Peyer's patch (tissue), 4 donors: ENCODE results near the gene MAN1A1. TPM values are rescaled to one million over a fixed set of nuclear protein-coding genes. Genes with fewer than 3 reads are reported as not detected.
A peak's percentile ranks its signal among the peaks of the same experiment; 100 is the strongest.

Experiments
- DNase-seq, 3 donors: peaks; one replicate each; pipeline ENCODE4 v3.0.0-alpha.2; 2017 to 2019
- H3K27ac ChIP-seq, 4 donors: fragments of 200-600 bp; sonication (generic); one replicate each; pipeline ENCODE4 v1.5.1; 2016 to 2019
- H3K27me3 ChIP-seq, 2 donors: fragments of 200-600 bp; sonication (generic); one replicate each; pipeline ENCODE4 v1.5.1; 2019
- H3K36me3 ChIP-seq, 3 donors: fragments of 200-600 bp; sonication (generic); one replicate each; pipeline ENCODE4 v1.5.1; 2016 to 2019
- H3K4me1 ChIP-seq, 4 donors: fragments of 200-600 bp; sonication (generic); one replicate each; pipeline ENCODE4 v1.5.1; 2016 to 2019
- H3K4me3 ChIP-seq, 4 donors: fragments of 200-600 bp; sonication (generic); 1 replicate in 3 of 4; 2 replicates in 1 of 4; pipeline ENCODE4 v1.5.1; 2016 to 2019; ENCODE audit warnings: mild to moderate bottlenecking in 1 of 4
- H3K9me3 ChIP-seq, 4 donors: fragments of 200-600 bp; sonication (generic); one replicate each; pipeline ENCODE4 v1.5.1; 2016 to 2019; ENCODE audit warnings: mild to moderate bottlenecking in 1 of 4
- POLR2A ChIP-seq, 2 donors: fragments of 450-650 bp; IDR thresholded peaks; one replicate each; pipeline ENCODE4 v1.5.1; 2017; ENCODE audit warnings: antibody characterized with exemption in 2 of 2, mild to moderate bottlenecking in 2 of 2, moderate library complexity in 2 of 2
- total RNA-seq, 4 donors: library from RNA; depleted of rRNA; stranded (reverse); fragments of >200 nt; gene quantifications; one replicate each; pipeline ENCODE4 v1.1.0, GENCODE V29; 2016
- TF ChIP-seq, protein P1 (sequence below), 6 experiments: fragments of 450-650 bp in 4 of 6; fragments of 200-600 bp in 2 of 6; sonication (generic) in 1 of 6; IDR thresholded peaks; one replicate each; pipeline ENCODE4 v1.5.1; 2017 to 2019; ENCODE audit warnings: antibody characterized with exemption in 6 of 6, mild to moderate bottlenecking in 3 of 6, moderate library complexity in 1 of 6

Gene MAN1A1
- total RNA-seq, 4 donors from 2014 or later, result 43.7 to 158 (median 103) TPM

DNA sequence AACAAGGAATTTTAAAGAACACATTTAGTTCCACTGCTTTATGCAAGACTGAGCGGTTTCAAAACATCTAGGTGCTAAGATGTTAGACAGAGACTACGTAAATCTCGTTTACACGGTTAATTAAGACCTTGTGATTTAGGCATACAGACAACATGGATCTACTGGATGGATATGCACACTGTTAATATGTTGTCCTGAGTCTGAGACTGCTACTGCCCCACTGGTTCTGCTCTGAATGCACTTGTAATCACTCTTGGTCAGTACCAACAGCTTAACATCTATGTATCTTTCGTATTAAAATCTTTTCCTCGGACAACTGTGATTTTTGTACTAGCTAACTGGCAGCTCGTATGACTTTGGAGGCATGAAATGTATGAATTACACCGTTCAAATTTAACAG lies 3.1 kb downstream of the MAN1A1 start:
- Histone ChIP-seq H3K36me3 (no peaks in the 10 kb centered on the region), H3K4me1 (peaks cover 0 to 26% (median 0%) of the 10 kb centered on the region in 4 donors), H3K9me3 (no peaks in the 10 kb centered on the region), H3K4me3 (peak overlapping the region; percentile 7 to 98 (median 92)), H3K27ac (peak overlapping the region in 3 of 4 donors; percentile 2 to 97 (median 4)), H3K27me3 (no peaks in the 10 kb centered on the region)
- TF ChIP-seq, protein P1, sequence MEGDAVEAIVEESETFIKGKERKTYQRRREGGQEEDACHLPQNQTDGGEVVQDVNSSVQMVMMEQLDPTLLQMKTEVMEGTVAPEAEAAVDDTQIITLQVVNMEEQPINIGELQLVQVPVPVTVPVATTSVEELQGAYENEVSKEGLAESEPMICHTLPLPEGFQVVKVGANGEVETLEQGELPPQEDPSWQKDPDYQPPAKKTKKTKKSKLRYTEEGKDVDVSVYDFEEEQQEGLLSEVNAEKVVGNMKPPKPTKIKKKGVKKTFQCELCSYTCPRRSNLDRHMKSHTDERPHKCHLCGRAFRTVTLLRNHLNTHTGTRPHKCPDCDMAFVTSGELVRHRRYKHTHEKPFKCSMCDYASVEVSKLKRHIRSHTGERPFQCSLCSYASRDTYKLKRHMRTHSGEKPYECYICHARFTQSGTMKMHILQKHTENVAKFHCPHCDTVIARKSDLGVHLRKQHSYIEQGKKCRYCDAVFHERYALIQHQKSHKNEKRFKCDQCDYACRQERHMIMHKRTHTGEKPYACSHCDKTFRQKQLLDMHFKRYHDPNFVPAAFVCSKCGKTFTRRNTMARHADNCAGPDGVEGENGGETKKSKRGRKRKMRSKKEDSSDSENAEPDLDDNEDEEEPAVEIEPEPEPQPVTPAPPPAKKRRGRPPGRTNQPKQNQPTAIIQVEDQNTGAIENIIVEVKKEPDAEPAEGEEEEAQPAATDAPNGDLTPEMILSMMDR (IDR thresholded peaks at IDR 0.05), result no peak
- no peak for TF ChIP-seq POLR2A (IDR thresholded peaks at IDR 0.05)
- no peak for DNase-seq

DNA sequence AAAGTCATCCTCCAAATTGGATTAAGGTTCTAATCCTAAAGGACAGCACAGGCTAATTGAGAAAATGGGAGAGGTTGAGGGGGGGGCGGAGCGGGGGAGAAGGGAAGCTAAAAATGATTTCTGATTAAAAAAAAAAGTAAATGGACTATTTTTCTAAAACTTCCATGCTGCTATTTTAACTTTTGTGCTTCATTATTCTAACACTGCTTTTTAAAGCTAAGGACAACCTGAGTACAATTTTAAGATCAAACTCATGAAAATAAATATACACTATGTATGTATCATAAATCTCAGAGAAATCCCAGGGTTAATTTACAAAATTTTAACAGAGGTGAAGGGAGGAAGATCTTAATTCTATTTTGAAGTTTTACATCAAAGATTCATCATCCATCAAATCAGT lies 4.4 kb downstream of the MAN1A1 start:
- Histone ChIP-seq H3K27me3 (no peaks in the 10 kb centered on the region), H3K36me3 (no peaks in the 10 kb centered on the region), H3K4me3 (peak overlapping the region in 1 of 4 donors; percentile 2), H3K4me1 (peaks cover 0 to 39% (median 0%) of the 10 kb centered on the region in 4 donors), H3K27ac (no peak overlapping the region), H3K9me3 (no peaks in the 10 kb centered on the region)
- TF ChIP-seq, protein P1 (IDR thresholded peaks at IDR 0.05), result no peak
- TF ChIP-seq POLR2A (IDR thresholded peaks at IDR 0.05), result no peak
- no peak for DNase-seq

DNA sequence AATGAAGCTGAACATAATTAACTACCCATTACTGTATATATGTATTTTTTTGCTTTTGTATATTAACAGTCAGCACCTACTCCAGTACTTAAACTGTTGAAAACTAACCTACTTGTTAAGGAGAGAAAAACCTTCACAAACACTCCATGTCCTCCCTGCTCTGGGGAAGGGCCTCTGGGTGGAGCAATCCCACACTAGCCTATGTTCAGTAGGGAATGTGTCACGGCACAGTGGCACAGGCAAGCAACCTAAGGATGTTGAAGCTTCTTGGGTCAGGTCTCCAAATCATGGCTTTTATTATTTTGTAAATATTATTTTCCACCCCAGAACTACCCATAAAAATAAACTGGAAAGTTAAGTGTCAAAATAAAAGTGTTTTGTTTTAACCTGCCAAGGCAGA lies 5.3 kb downstream of the MAN1A1 start:
- no peaks in the 10 kb centered on the region for H3K27me3 ChIP-seq
- no peak for DNase-seq
- peak overlapping the region in 1 of 4 donors; percentile 2 for H3K4me3 ChIP-seq
- H3K36me3 ChIP-seq, result no peaks in the 10 kb centered on the region
- no peak overlapping the region for H3K27ac ChIP-seq
- peaks cover 0 to 39% (median 0%) of the 10 kb centered on the region in 4 donors for H3K4me1 ChIP-seq
- TF ChIP-seq POLR2A (IDR thresholded peaks at IDR 0.05), result no peak
- TF ChIP-seq, protein P1 (IDR thresholded peaks at IDR 0.05), result peak in 1 of 6 experiments; percentile 11
- H3K9me3 ChIP-seq, result no peaks in the 10 kb centered on the region

DNA sequence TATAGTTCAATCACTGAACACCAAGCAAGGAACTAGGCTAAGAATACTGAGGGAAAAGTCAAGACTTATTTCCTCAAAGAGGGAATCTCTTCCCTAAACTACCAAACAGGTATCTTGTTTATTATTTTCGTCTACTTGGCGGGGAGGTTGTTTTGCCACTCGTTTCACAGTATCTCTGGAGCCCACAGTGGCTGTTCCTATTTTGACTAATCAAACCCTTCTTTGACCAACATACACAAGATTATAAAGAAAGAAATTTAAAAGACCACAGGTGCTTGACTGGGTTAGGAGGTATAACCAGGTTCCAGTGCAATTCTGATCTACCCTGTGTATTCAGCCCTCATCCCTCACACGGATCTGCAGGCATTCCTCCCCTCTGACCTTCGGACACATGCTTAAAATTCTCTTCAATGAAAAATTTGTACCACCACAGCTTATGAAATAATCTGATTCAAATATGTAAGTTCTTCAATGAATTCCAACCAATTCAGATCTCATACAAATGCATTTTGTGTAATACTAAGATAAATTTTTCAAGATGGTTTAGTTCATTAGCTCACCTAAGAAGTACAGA lies 5.9 kb downstream of the MAN1A1 start:
- Histone ChIP-seq H3K27me3 (no peaks in the 10 kb centered on the region), H3K4me1 (peaks cover 0 to 39% (median 0%) of the 10 kb centered on the region in 4 donors), H3K4me3 (no peak overlapping the region), H3K27ac (no peak overlapping the region), H3K9me3 (no peaks in the 10 kb centered on the region), H3K36me3 (no peaks in the 10 kb centered on the region)
- TF ChIP-seq, protein P1 (IDR thresholded peaks at IDR 0.05), result no peak
- TF ChIP-seq POLR2A (IDR thresholded peaks at IDR 0.05), result no peak
- DNase-seq, result no peak

DNA sequence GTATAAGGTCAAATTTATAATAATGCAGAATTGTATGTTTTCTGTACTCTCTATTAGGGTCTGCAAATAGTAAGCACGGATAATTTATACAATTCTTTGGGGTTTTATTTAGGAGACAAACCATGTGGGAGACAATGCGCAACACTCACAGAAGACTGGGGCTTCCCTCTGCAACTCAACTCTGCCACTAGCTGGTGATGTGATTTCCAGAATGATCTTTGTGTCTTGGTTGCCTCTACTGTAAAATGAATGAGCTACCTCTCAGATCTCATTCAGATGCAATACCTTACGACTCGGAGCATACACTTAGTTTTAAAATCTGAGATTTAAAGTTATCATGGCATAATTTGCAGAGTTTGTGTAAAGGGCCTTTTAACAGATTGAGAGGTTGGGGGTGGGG lies 6.4 kb downstream of the MAN1A1 start:
- no peaks in the 10 kb centered on the region for H3K27me3 ChIP-seq
- H3K4me3 ChIP-seq, result no peak overlapping the region
- peaks cover 0 to 44% (median 0%) of the 10 kb centered on the region in 4 donors for H3K4me1 ChIP-seq
- no peak overlapping the region for H3K27ac ChIP-seq
- H3K36me3 ChIP-seq, result no peaks in the 10 kb centered on the region
- TF ChIP-seq POLR2A (IDR thresholded peaks at IDR 0.05), result no peak
- TF ChIP-seq, protein P1 (IDR thresholded peaks at IDR 0.05), result no peak
- H3K9me3 ChIP-seq, result no peaks in the 10 kb centered on the region
- DNase-seq, result no peak
